ENCODE measurements around the gene PRKAG1. TPM values are rescaled to one million over a fixed set of nuclear protein-coding genes. Genes with fewer than 3 reads are reported as not detected.

PRKAG1 gene
- total RNA-seq, 1 experiment from 2014 or later, result 47.5 TPM

DNA sequence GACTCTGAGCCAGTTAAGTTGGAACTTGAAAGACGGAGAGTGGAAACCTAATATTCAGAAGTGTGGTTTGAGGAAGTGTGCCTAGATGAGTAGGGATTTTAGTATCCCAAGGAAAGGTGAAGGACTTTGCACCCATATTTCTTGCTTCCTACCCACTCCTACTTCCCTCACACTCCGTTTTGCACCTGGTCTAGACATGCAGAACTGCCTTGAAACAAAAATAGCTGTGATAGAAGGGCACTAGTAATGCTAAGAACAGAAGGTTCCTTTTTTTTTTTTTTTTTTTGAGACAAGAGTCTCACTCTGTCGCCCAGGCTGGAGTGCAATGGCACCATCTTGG is 60.6 kb downstream of the PRKAG1 start:
- Histone ChIP-seq H4K20me1 (ENCODE audit: insufficient read depth, low read depth, low read length) (0 out of 2 replicates have a peak, but pooled peaks cover 13% of the 10 kb centered on the region), H3K9me2 (replicated peaks; ENCODE audit: insufficient read depth, low read length) (no peaks in the 10 kb centered on the region), H3K4me2 (ENCODE audit: low read depth, low read length, poor library complexity, severe bottlenecking) (peak overlapping the region; percentile 95), H3K9ac (ENCODE audit: low read length) (peak overlapping the region; percentile 93), H3K4me1 (ENCODE audit: low read length) (peaks cover 36% of the 10 kb centered on the region), H3K36me3 (ENCODE audit: insufficient read depth, low read length) (peaks cover 21% of the 10 kb centered on the region), H3K27ac (ENCODE audit: low read length) (peak overlapping the region; percentile 80), H2AFZ (ENCODE audit: low read length) (peak overlapping the region; percentile 44), H3K9me3 (ENCODE audit: low read length) (no peaks in the 10 kb centered on the region), H3K79me2 (ENCODE audit: low read length) (peaks cover 43% of the 10 kb centered on the region), H3K4me3 (ENCODE audit: low read length) (peak overlapping the region; percentile 88), H3K27me3 (ENCODE audit: low read length) (no peaks in the 10 kb centered on the region)
- DNase-seq, result peak; percentile 76

DNA sequence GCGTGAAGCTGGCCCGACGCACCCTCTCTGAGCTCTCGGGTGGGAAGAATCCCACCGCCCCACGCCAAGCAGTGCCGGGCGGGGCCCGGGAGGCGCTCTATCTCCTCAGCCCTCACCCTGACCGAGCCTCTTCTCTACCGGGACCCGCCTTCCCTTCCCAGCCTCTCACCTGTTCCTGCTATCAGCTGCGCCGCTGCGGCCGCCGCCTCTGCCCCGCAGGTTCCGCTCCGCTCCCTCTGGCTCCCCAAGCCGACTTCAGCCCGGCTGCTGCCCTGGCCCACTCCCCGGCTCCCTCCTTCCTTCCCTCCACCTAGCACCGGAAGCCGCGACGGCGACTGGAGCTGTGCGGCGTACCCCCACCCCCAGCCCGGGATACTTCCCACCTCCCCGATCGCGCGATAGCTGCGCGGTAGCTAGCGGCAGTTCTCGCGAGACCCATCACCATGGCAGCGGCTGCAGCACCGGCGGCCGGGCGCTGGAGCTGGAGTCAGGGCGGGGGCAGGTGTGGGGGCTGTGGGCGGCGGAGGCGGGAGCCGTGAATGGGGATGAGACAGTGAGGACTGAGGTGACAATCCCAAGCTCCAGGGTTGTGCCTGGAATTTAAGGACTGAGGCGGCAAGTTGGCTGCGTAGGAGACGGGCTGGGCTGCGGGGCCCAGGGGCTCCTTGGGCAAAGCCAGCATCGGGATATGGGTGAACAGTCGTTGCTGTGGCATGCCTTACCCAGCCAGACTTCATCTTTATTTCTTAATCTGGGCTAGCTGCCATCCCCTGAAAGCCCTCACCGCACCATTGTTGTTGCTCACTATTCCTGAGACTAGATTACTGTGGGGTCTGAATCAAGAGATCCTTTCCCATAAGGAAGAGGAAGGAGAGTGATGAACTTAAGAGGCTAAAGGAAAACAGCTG is 61.2 kb downstream of the PRKAG1 start, which contains the start of gene ARF3:
ARF3 (minus strand) TSS at position 347 of the 908 bp plus-strand sequence. CDS start 16,392 bp downstream, outside the sequence.
- peak within 1 kb of the TSS; percentile 93 for H3K9ac ChIP-seq (ENCODE audit: low read length)
- H3K36me3 ChIP-seq (ENCODE audit: insufficient read depth, low read length), result peaks cover 21% of the 10 kb centered on the region
- peaks cover 13% of the 10 kb centered on the region; the same call in 1 of the 2 replicates for H4K20me1 ChIP-seq (ENCODE audit: insufficient read depth, low read depth, low read length)
- peak within 1 kb of the TSS; percentile 88 for H3K4me3 ChIP-seq (ENCODE audit: low read length)
- no peaks in the 10 kb centered on the region for H3K27me3 ChIP-seq (ENCODE audit: low read length)
- no peaks in the 10 kb centered on the region for H3K9me3 ChIP-seq (ENCODE audit: low read length)
- peaks cover 36% of the 10 kb centered on the region for H3K4me1 ChIP-seq (ENCODE audit: low read length)
- H3K27ac ChIP-seq (ENCODE audit: low read length), result peak within 1 kb of the TSS; percentile 80
- peaks cover 50% of the 10 kb centered on the region for H3K79me2 ChIP-seq (ENCODE audit: low read length)
- peak within 1 kb of the TSS; percentile 95 for H3K4me2 ChIP-seq (ENCODE audit: low read depth, low read length, poor library complexity, severe bottlenecking)
- peak; percentile 98 for DNase-seq
- no peaks in the 10 kb centered on the region for H3K9me2 ChIP-seq (replicated peaks; ENCODE audit: insufficient read depth, low read length)
- H2AFZ ChIP-seq (ENCODE audit: low read length), result peak within 1 kb of the TSS; percentile 57

DNA sequence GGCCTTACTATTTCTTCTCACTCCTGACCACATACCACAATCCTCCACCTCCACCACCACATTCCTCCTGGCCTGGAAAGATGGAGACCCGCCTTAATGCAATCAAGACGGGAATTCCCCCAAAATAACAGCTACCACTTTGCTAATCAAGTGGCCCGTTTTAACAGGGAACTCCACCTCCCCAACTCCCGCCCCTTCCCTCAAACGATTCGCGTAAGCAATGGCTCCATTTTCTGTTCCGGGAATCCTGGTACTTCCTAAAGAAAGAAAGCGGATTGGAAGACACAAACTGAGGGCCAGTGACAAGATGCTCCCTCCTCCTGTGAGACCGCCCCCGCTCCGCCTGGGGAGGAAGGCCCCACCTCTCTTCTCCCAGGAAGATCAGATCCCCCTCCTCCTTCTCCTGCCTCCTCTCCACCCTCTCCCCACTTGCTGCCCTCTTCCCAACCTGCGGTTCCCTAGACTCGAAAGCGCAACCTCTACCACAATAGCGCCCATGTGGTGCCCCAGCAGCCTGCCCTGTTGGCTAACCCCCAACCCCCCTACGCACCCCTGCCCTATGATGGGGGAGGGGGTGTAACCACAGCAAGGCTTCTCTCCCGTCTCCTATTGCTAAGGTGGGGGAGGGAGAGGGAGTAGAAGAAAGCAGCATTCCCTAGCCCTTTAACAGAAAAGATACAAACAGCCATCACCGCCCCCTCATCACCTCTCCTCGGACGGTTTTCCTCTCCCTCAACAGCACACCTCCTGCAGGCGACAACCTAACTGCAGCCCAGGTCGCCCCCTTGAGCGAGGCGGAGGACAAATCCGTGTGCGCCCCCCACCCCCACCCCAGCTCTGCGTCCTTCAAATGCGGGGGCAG is 62.1 kb downstream of the PRKAG1 start:
- Histone ChIP-seq H3K4me1 (ENCODE audit: low read length) (peaks cover 36% of the 10 kb centered on the region), H2AFZ (ENCODE audit: low read length) (0 out of 2 replicates have a peak overlapping the region, but pooled peaks have one; percentile 57), H3K9me2 (replicated peaks; ENCODE audit: insufficient read depth, low read length) (no peaks in the 10 kb centered on the region), H3K27me3 (ENCODE audit: low read length) (no peaks in the 10 kb centered on the region), H3K79me2 (ENCODE audit: low read length) (peaks cover 56% of the 10 kb centered on the region), H3K9me3 (ENCODE audit: low read length) (no peaks in the 10 kb centered on the region), H3K4me3 (ENCODE audit: low read length) (peak overlapping the region; percentile 88), H3K9ac (ENCODE audit: low read length) (peak overlapping the region; percentile 93), H3K36me3 (ENCODE audit: insufficient read depth, low read length) (peaks cover 21% of the 10 kb centered on the region), H4K20me1 (ENCODE audit: insufficient read depth, low read depth, low read length) (peaks cover 13% of the 10 kb centered on the region; the same call in 1 of the 2 replicates), H3K4me2 (ENCODE audit: low read depth, low read length, poor library complexity, severe bottlenecking) (peak overlapping the region; percentile 95), H3K27ac (ENCODE audit: low read length) (peak overlapping the region; percentile 59)
- peak; percentile 64 for DNase-seq

DNA sequence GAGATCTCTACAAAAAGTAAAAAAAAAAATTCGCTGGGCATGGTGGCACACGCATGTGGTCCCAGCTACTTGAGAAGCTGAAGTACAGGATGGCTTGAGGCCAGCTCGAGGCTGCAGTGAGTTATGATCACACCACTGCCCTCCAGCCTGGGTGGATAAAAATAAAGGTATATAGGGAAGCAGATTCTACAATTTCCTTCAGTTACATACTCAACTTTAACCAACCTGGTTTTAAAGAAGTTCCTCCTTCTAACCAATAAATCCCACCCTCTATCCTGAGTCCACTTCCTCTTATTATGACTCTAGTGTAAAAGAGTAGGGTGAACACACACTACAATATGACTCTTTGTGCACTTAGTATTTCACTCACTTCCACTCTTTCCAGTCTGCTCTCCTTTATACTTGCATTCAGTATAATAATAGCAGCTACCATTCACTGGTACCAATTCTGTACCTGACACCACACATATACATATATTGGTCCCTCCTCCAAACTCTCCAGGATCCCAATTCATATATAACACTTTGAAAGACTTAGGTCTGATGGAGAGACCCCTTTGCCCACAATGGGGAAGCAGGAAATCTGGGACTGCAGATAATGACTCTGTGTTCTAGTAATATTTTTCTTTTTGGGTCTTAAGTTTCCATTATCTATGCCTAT is 63.6 kb downstream of the PRKAG1 start:
- no peaks in the 10 kb centered on the region for H3K9me2 ChIP-seq (replicated peaks; ENCODE audit: insufficient read depth, low read length)
- peaks cover 36% of the 10 kb centered on the region for H3K4me1 ChIP-seq (ENCODE audit: low read length)
- no peak overlapping the region for H2AFZ ChIP-seq (ENCODE audit: low read length)
- H3K27ac ChIP-seq (ENCODE audit: low read length), result peak overlapping the region; percentile 47; the same call in 1 of the 2 replicates
- H3K4me3 ChIP-seq (ENCODE audit: low read length), result peak overlapping the region; percentile 88
- DNase-seq, result peak; percentile 65
- H3K9me3 ChIP-seq (ENCODE audit: low read length), result no peaks in the 10 kb centered on the region
- peak overlapping the region; percentile 95 for H3K4me2 ChIP-seq (ENCODE audit: low read depth, low read length, poor library complexity, severe bottlenecking)
- H4K20me1 ChIP-seq (ENCODE audit: insufficient read depth, low read depth, low read length), result peaks cover 16% of the 10 kb centered on the region; the same call in 1 of the 2 replicates
- H3K36me3 ChIP-seq (ENCODE audit: insufficient read depth, low read length), result peaks cover 24% of the 10 kb centered on the region
- H3K27me3 ChIP-seq (ENCODE audit: low read length), result no peaks in the 10 kb centered on the region
- H3K79me2 ChIP-seq (ENCODE audit: low read length), result peaks cover 69% of the 10 kb centered on the region
- peak overlapping the region; percentile 1; the same call in 1 of the 2 replicates for H3K9ac ChIP-seq (ENCODE audit: low read length)

DNA sequence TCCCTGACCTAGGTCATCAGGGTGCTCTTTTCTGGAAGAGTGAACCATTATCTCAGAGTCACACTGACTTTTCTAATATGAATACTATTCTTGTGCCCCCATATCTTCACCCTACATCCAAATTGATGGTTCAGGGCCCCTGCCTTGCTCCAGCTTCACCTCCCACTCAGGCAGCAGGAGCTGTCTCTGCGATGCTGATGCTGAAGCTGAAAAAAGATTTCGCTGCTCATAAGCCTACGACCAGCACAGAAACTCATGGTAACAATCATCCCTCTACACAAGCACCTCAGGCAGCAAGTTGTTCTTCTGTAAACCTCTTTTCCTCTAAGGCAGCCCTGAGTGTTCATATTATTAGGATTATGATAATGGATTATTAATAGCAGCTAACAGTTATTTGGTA is 64.5 kb downstream of the PRKAG1 start:
- H3K4me2 ChIP-seq (ENCODE audit: low read depth, low read length, poor library complexity, severe bottlenecking), result no peak overlapping the region
- H3K9me2 ChIP-seq (replicated peaks; ENCODE audit: insufficient read depth, low read length), result no peaks in the 10 kb centered on the region
- H3K9ac ChIP-seq (ENCODE audit: low read length), result no peak overlapping the region

GRCh38 chr12:48952691-48953090 is 65.9 kb downstream of the PRKAG1 start:
- H3K9me2 ChIP-seq (replicated peaks; ENCODE audit: insufficient read depth, low read length), result no peaks in the 10 kb centered on the region
- no peak for DNase-seq
- H3K36me3 ChIP-seq (ENCODE audit: insufficient read depth, low read length), result peaks cover 24% of the 10 kb centered on the region
- H3K9ac ChIP-seq (ENCODE audit: low read length), result no peak overlapping the region
- H2AFZ ChIP-seq (ENCODE audit: low read length), result no peak overlapping the region
- peaks cover 86% of the 10 kb centered on the region for H3K79me2 ChIP-seq (ENCODE audit: low read length)
- peaks cover 27% of the 10 kb centered on the region for H3K4me1 ChIP-seq (ENCODE audit: low read length)
- peaks cover 20% of the 10 kb centered on the region; the same call in 1 of the 2 replicates for H4K20me1 ChIP-seq (ENCODE audit: insufficient read depth, low read depth, low read length)
- no peak overlapping the region for H3K27ac ChIP-seq (ENCODE audit: low read length)
- no peak overlapping the region for H3K4me3 ChIP-seq (ENCODE audit: low read length)
- no peaks in the 10 kb centered on the region for H3K27me3 ChIP-seq (ENCODE audit: low read length)
- no peaks in the 10 kb centered on the region for H3K9me3 ChIP-seq (ENCODE audit: low read length)
- no peak overlapping the region for H3K4me2 ChIP-seq (ENCODE audit: low read depth, low read length, poor library complexity, severe bottlenecking)

More for the DNA sequence above, 64.5 kb downstream of the PRKAG1 start:
- DNase-seq, result no peak
- no peak overlapping the region for H2AFZ ChIP-seq (ENCODE audit: low read length)
- H3K9me3 ChIP-seq (ENCODE audit: low read length), result no peaks in the 10 kb centered on the region
- H3K4me1 ChIP-seq (ENCODE audit: low read length), result peaks cover 36% of the 10 kb centered on the region
- H3K27ac ChIP-seq (ENCODE audit: low read length), result no peak overlapping the region
- H3K79me2 ChIP-seq (ENCODE audit: low read length), result peaks cover 74% of the 10 kb centered on the region
- no peaks in the 10 kb centered on the region for H3K27me3 ChIP-seq (ENCODE audit: low read length)
- H3K36me3 ChIP-seq (ENCODE audit: insufficient read depth, low read length), result peaks cover 24% of the 10 kb centered on the region
- H3K4me3 ChIP-seq (ENCODE audit: low read length), result no peak overlapping the region
- H4K20me1 ChIP-seq (ENCODE audit: insufficient read depth, low read depth, low read length), result peaks cover 17% of the 10 kb centered on the region; the same call in 1 of the 2 replicates

Data from Karpas-422 (cell line).